Upper lobe of left lung (tissue), 4 donors: ENCODE measurements around the gene OR8G1.

Experiments used
- POLR2A ChIP-seq, 4 donors: fragments of 450-650 bp; IDR thresholded peaks; one replicate each; pipeline ENCODE4 v1.5.1; 2016 to 2017; ENCODE audit warnings: antibody characterized with exemption in 4 of 4, mild to moderate bottlenecking in 2 of 4
- TF ChIP-seq, protein P1 (sequence below), 6 experiments: fragments of 450-650 bp in 4 of 6; fragments of 200-600 bp in 2 of 6; sonication (generic) in 2 of 6; IDR thresholded peaks; one replicate each; pipeline ENCODE4 v1.5.1; 2016 to 2019; ENCODE audit warnings: antibody characterized with exemption in 6 of 6

DNA sequence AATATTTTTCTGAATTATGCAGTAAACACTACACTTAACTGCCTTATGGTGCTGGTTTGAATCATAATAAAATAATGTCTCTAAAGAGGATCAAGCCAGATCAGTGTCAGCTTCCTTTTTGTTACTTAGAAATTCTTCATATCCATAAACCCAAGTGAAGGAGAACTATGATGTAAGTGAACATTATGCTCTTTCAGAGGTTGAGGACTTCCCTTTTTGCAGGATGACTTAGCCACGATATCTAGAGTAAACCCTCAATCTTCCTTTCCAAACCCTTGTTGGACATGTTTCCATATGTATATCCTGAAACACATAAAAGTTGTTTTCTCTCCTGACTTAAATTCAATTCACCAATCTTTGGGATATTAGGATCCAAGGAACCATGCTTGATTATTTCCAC, 53.8 kb downstream of the OR8G1 start:
- no peak for TF ChIP-seq POLR2A (IDR thresholded peaks at IDR 0.05)
- TF ChIP-seq, protein P1, sequence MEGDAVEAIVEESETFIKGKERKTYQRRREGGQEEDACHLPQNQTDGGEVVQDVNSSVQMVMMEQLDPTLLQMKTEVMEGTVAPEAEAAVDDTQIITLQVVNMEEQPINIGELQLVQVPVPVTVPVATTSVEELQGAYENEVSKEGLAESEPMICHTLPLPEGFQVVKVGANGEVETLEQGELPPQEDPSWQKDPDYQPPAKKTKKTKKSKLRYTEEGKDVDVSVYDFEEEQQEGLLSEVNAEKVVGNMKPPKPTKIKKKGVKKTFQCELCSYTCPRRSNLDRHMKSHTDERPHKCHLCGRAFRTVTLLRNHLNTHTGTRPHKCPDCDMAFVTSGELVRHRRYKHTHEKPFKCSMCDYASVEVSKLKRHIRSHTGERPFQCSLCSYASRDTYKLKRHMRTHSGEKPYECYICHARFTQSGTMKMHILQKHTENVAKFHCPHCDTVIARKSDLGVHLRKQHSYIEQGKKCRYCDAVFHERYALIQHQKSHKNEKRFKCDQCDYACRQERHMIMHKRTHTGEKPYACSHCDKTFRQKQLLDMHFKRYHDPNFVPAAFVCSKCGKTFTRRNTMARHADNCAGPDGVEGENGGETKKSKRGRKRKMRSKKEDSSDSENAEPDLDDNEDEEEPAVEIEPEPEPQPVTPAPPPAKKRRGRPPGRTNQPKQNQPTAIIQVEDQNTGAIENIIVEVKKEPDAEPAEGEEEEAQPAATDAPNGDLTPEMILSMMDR (IDR thresholded peaks at IDR 0.05), result no peak
